ENCODE results near the gene BACH2.
"Not testable (repeated sequence)": the region's sequence is repeated elsewhere in the genome, so short reads cannot be mapped to it uniquely, and the experiment has no call there.

Gene BACH2

GRCh38 chr6:90055924-90056323 is 240.7 kb downstream of the BACH2 start:
- not testable (repeated sequence) for DNase-seq

- DNase-seq: not testable (repeated sequence)
Observed at GRCh38 chr6:90054193-90054592, 242.4 kb downstream of the BACH2 start.

- DNase-seq: no peak
Observed at GRCh38 chr6:90053614-90054013, 243.0 kb downstream of the BACH2 start.

GRCh38 chr6:90049295-90049694 is 247.3 kb downstream of the BACH2 start:
- DNase-seq: no peak

GRCh38 chr6:90048206-90048967 is 248.3 kb downstream of the BACH2 start:
- peak in 1 of 5 donors; percentile 29 for DNase-seq

- DNase-seq: no peak
Observed at GRCh38 chr6:90045535-90045934, 251.1 kb downstream of the BACH2 start.

- DNase-seq: no peak
Observed at GRCh38 chr6:90044833-90045381, 251.7 kb downstream of the BACH2 start.

- no peak for DNase-seq
Observed at GRCh38 chr6:90044182-90044832, 252.3 kb downstream of the BACH2 start.

GRCh38 chr6:90040931-90041330 is 255.7 kb downstream of the BACH2 start:
- DNase-seq: no peak

GRCh38 chr6:90039911-90040310 is 256.7 kb downstream of the BACH2 start:
- no peak for DNase-seq

GRCh38 chr6:90038961-90039653 is 257.5 kb downstream of the BACH2 start:
- DNase-seq: no peak

GRCh38 chr6:90036963-90037362 is 259.7 kb downstream of the BACH2 start:
- DNase-seq: no peak

- DNase-seq: no peak
Observed at GRCh38 chr6:90035047-90035723, 261.5 kb downstream of the BACH2 start.

GRCh38 chr6:90033746-90034271 is 262.8 kb downstream of the BACH2 start:
- DNase-seq: no peak

- not testable (repeated sequence) for DNase-seq
Observed at GRCh38 chr6:90032489-90033212, 264.0 kb downstream of the BACH2 start.

GRCh38 chr6:90028995-90029635 is 267.5 kb downstream of the BACH2 start:
- no peak for DNase-seq

- DNase-seq: no peak
Observed at GRCh38 chr6:90028066-90028778, 268.4 kb downstream of the BACH2 start.

- no peak for DNase-seq
Observed at GRCh38 chr6:90026216-90026615, 270.4 kb downstream of the BACH2 start.

- peak in 1 of 5 donors; percentile 56 for DNase-seq
Observed at GRCh38 chr6:90025523-90026061, 271.1 kb downstream of the BACH2 start.

GRCh38 chr6:90024633-90025032 is 272.0 kb downstream of the BACH2 start:
- DNase-seq: no peak
